RWPE2 (cell line): ENCODE data around the gene AP2M1.

Experiments
- ATAC-seq: fragments of 200-7000 bp; cut with Tn5 transposase; 3 replicates; pipeline ENCODE4 v1.9.1; 2021; ENCODE audit warnings: low read depth
- DNase-seq: peaks from one replicate; pipeline ENCODE4 v3.0.0-alpha.2; 2020; ENCODE audit warnings: low spot score
- H3K27ac ChIP-seq: fragments of 450-650 bp; 2 replicates; pipeline ENCODE4 v1.5.1; 2017; ENCODE audit warnings: mild to moderate bottlenecking; ENCODE audit not compliant: poor library complexity, severe bottlenecking
- H3K27me3 ChIP-seq: fragments of 250-450 bp; sonication (Bioruptor Pico); 2 replicates; pipeline ENCODE4 v1.5.1; 2021; ENCODE audit warnings: mild to moderate bottlenecking, moderate library complexity; ENCODE audit not compliant: insufficient read depth, poor library complexity, severe bottlenecking
- H3K36me3 ChIP-seq: fragments of 250-450 bp; sonication (Bioruptor Pico); 2 replicates; pipeline ENCODE4 v1.5.1; 2020; ENCODE audit warnings: low read depth, mild to moderate bottlenecking, moderate library complexity
- H3K4me1 ChIP-seq: fragments of 250-450 bp; sonication (Bioruptor Pico); 2 replicates; pipeline ENCODE4 v1.5.1; 2021; ENCODE audit warnings: mild to moderate bottlenecking, moderate library complexity; ENCODE audit not compliant: insufficient read depth, poor library complexity, severe bottlenecking
- H3K4me3 ChIP-seq: fragments of 250-450 bp; sonication (Bioruptor Pico); 2 replicates; pipeline ENCODE4 v1.5.1; 2021; ENCODE audit warnings: mild to moderate bottlenecking, moderate library complexity; ENCODE audit not compliant: severe bottlenecking
- H3K9me3 ChIP-seq: fragments of 250-450 bp; sonication (Bioruptor Pico); 2 replicates; pipeline ENCODE4 v1.5.1; 2021; ENCODE audit warnings: mild to moderate bottlenecking, moderate library complexity; ENCODE audit not compliant: severe bottlenecking
- TF ChIP-seq, protein P1 (sequence below): fragments of 450-650 bp; IDR thresholded peaks from one replicate; pipeline ENCODE4 v1.5.1; 2017; ENCODE audit warnings: mild to moderate bottlenecking, moderate library complexity; ENCODE audit not compliant: poor library complexity, severe bottlenecking

AP2M1 gene

DNA sequence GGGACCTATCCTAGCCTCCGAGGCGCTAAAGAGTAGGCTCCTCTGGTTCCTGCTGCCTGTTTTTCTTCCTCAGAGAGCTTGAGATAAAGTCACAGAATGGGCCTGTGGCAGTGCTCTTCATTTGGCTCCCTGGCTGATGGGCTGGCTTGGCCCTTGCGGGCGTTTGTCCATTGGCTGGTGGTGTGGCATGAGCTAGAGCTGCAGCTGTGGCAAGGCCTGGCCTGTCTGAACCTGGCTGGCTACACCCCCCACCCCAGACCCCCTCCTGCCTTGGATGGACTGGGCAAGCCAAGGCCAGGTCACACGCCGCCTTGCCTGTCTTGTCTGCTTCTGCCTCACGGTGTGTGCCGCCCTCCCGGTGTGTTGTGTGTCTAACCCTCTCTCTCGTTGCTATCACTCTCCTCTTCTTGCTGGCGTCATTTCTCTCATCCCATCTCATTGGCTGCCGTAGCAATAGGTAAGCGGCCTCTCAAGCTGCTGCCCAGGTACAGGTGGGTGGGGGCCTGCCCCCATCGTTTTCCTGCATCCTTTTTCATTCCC is 3.2 kb downstream of the AP2M1 start:
- ATAC-seq (no peak), DNase-seq (peak; percentile 32)
- TF ChIP-seq, protein P1, sequence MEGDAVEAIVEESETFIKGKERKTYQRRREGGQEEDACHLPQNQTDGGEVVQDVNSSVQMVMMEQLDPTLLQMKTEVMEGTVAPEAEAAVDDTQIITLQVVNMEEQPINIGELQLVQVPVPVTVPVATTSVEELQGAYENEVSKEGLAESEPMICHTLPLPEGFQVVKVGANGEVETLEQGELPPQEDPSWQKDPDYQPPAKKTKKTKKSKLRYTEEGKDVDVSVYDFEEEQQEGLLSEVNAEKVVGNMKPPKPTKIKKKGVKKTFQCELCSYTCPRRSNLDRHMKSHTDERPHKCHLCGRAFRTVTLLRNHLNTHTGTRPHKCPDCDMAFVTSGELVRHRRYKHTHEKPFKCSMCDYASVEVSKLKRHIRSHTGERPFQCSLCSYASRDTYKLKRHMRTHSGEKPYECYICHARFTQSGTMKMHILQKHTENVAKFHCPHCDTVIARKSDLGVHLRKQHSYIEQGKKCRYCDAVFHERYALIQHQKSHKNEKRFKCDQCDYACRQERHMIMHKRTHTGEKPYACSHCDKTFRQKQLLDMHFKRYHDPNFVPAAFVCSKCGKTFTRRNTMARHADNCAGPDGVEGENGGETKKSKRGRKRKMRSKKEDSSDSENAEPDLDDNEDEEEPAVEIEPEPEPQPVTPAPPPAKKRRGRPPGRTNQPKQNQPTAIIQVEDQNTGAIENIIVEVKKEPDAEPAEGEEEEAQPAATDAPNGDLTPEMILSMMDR: no peak
- Histone ChIP-seq H3K4me1 (peaks cover 6% of the 10 kb centered on the region), H3K27me3 (no peaks in the 10 kb centered on the region), H3K4me3 (no peak overlapping the region), H3K36me3 (peaks cover 70% of the 10 kb centered on the region), H3K27ac (peak overlapping the region; percentile 88), H3K9me3 (no peaks in the 10 kb centered on the region)

DNA sequence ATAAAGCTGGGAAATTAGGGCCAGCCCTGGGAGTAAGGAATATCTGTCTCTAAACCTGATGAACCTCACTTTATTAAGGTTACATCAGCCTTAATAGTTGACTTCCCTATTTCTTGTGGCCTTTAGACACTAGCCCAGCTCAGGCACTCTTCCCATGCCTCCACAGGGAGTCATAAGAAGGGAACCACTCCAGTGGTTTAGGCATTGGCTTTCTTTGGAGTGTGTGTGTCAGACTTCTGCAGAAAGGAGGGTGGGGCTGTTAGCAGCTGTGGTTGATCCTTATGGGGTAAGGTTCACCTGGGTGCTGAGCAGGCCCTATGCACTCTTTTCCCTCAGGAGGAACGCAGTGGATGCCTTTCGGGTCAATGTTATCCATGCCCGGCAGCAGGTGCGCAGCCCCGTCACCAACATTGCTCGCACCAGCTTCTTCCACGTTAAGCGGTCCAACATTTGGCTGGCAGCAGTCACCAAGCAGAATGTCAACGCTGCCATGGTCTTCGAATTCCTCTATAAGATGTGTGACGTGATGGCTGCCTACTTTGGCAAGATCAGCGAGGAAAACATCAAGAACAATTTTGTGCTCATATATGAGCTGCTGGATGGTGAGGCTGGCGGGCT is 4.0 kb downstream of the AP2M1 start:
- no peak for ATAC-seq
- H3K27ac ChIP-seq: no peak overlapping the region
- H3K27me3 ChIP-seq: no peaks in the 10 kb centered on the region
- DNase-seq: peak; percentile 26
- TF ChIP-seq, protein P1: no peak
- no peak overlapping the region for H3K4me3 ChIP-seq
- H3K9me3 ChIP-seq: no peaks in the 10 kb centered on the region
- peaks cover 6% of the 10 kb centered on the region for H3K4me1 ChIP-seq
- peaks cover 76% of the 10 kb centered on the region for H3K36me3 ChIP-seq

DNA sequence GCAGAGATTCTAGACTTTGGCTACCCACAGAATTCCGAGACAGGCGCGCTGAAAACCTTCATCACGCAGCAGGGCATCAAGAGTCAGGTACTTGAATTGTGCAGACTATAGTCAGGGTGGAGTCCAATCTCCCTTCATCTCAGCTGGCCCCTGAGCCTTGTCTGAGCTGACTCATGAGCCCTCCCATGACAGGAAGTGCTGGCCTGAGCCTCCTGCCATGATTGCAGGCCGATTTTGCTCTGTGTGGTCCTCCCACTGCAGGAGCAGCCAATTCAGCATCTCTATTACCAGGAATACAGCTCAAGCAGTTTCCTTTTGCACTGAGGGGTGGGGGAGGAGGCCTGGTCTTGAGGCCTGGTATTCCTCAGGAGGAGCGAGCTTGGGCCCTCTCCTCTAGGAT is 5.5 kb downstream of the AP2M1 start:
- Histone ChIP-seq H3K9me3 (no peaks in the 10 kb centered on the region), H3K27me3 (no peaks in the 10 kb centered on the region), H3K4me3 (no peak overlapping the region), H3K27ac (no peak overlapping the region), H3K4me1 (peaks cover 7% of the 10 kb centered on the region), H3K36me3 (peaks cover 81% of the 10 kb centered on the region)
- ATAC-seq (no peak), DNase-seq (no peak)
- TF ChIP-seq, protein P1: no peak

DNA sequence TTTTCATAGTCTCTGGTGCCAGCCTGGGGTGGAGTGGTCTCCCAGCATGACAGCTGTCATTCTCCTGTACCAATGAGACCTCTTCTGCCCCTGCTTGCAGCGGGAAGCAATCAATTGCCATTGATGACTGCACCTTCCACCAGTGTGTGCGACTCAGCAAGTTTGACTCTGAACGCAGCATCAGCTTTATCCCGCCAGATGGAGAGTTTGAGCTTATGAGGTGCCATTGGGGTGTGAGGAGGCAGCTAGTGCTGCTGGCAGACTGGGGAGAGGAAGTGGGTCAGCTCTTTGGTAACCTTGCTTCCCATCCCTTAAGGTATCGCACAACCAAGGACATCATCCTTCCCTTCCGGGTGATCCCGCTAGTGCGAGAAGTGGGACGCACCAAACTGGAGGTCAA is 6.9 kb downstream of the AP2M1 start:
- no peaks in the 10 kb centered on the region for H3K9me3 ChIP-seq
- H3K27ac ChIP-seq: no peak overlapping the region
- TF ChIP-seq, protein P1: no peak
- peaks cover 8% of the 10 kb centered on the region for H3K4me1 ChIP-seq
- no peak overlapping the region for H3K4me3 ChIP-seq
- DNase-seq: no peak
- peaks cover 73% of the 10 kb centered on the region for H3K36me3 ChIP-seq
- ATAC-seq: no peak
- no peaks in the 10 kb centered on the region for H3K27me3 ChIP-seq

DNA sequence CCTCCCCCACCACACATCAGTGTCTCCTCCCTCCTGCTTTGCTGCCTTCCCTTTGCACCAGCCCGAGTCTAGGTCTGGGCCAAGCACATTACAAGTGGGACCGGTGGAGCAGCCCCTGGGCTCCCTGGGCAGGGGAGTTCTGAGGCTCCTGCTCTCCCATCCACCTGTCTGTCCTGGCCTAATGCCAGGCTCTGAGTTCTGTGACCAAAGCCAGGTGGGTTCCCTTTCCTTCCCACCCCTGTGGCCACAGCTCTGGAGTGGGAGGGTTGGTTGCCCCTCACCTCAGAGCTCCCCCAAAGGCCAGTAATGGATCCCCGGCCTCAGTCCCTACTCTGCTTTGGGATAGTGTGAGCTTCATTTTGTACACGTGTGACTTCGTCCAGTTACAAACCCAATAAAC is 9.0 kb downstream of the AP2M1 start:
- Histone ChIP-seq H3K36me3 (peaks cover 72% of the 10 kb centered on the region), H3K4me1 (peaks cover 3% of the 10 kb centered on the region), H3K9me3 (no peaks in the 10 kb centered on the region), H3K4me3 (no peak overlapping the region), H3K27ac (no peak overlapping the region), H3K27me3 (no peaks in the 10 kb centered on the region)
- ATAC-seq: no peak
- TF ChIP-seq, protein P1: no peak
- no peak for DNase-seq
